Activated gamma-delta T cell treated with Interleukin-2 at 50 U/mL for 16 hours (primary cell): ENCODE measurements around the gene LOXHD1.

ENCODE experiments used
- DNase-seq: peaks from one replicate; pipeline ENCODE4 v3.0.0-alpha.2; 2020

Gene LOXHD1

DNA sequence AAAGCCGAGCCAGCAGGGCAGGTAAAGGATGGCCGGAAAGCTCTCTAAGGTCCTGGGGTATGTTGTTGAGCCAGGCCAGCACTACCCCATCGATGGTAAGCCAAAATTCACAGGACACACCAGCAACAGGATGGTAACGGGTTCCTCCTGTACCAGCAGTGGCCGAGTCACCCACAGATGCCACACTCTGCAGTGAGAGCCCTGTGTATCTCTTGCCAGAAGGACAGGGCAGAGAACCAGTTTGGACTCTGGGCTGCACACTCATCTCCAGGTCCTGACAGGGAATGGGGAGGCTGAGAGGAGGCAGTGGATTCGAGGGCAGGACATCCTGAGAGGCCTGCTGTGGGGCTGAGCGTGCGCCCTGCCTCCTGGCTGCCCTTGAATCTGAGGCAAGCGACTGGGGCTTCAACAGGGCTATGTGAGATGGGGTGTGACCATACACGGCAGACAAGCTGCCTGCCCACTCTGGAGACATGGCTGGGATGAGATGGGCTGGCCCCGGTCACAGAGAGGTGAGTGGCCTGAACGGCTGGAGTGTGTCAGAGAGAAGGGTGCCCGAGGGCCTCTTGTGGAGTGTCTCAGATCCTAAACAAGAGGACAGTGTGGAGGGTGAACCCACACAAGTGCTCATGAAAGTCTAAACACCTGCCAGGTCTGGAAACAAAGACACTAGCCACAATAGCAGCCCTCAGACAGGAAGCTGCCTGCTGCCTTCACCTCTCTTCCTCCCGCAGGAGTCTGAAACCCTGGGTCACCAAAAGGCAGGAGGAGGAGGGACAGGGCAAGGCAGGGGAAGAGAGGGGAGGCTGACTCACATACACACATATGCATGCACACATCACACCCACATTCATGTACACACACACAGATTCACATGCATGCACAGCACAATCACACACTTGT lies 182.3 kb downstream of the LOXHD1 start:
- DNase-seq, result no peak

DNA sequence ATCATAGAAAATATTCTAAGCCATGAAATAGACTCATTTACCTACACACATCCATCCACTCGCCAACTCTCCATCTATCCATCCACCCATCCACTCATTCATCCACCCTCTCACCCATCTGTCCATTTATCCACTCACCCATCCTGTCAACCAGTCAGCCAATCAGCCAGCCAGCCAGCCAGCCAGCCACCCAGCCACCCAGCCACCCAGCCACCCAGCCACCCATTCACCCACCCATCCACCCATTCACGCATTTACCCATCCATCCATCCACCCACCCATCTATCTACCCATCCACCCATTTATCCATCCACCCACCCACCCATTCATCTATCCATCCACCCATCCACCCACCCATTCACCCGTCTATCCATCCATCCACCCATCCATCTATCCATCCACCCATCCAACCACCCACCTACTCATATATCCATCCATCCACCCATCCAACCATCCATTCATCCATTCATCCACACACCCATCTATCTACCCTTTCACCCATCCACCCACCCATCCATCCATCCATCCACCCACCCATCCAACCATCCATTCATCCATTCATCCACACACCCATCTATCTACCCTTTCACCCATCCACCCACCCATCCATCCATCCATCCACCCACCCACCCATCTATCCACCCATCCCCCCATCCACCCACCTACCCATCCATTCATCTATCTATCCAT lies 185.1 kb downstream of the LOXHD1 start:
- no peak for DNase-seq

DNA sequence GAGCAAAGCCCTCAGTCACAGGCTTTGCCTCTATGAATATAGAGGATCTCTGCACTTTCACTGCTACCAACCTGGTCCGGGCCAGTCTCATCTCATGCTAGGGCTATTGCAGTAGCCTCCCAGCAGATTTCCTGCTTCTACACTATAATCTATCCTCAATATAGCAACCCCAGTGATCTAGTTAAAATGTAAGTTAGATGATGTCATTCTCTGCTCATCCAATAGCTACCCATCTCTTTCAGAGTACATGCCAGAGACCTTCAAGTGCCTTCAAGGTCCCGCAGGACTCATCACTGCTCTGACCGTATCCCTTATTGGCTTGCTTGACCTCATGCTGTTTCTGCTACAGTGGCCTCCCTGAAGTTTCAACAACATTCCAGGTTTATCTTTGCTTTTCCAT lies 186.3 kb downstream of the LOXHD1 start:
- no peak for DNase-seq

DNA sequence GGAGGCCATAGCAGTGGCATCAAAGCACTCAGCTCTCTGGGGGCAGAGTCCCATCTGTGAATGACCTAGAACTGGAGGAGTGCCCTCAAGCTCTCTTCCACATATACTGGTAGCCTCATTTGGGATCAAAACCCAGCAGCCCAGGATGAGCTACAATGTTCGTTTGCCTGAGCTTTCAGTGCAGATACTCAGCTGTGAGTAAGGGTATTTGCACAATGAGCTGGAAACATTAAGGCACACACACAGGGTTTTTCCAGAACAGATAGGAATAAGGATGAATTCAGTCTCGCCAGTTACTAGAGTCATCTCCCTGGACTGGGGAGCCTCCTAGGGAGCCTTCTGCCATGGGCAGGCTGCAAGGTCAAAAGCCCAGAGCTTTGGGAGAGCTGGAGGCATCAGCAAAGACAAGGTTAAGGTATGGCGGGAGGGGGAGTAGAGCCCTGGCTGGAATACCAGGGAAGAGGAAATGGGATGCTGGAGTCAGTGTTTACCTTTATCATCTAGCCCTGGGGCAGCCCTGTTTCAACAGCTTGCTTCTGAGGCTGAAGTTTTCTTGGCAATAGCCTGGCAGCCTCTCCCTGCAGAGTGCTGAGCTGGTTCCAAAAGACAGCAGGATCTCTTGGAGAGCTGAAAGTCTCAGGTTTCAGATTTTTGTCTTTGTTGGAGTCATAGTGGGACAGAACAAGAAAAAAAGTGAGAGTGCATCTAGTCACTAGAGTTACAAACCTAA lies 187.7 kb downstream of the LOXHD1 start:
- no peak for DNase-seq

DNA sequence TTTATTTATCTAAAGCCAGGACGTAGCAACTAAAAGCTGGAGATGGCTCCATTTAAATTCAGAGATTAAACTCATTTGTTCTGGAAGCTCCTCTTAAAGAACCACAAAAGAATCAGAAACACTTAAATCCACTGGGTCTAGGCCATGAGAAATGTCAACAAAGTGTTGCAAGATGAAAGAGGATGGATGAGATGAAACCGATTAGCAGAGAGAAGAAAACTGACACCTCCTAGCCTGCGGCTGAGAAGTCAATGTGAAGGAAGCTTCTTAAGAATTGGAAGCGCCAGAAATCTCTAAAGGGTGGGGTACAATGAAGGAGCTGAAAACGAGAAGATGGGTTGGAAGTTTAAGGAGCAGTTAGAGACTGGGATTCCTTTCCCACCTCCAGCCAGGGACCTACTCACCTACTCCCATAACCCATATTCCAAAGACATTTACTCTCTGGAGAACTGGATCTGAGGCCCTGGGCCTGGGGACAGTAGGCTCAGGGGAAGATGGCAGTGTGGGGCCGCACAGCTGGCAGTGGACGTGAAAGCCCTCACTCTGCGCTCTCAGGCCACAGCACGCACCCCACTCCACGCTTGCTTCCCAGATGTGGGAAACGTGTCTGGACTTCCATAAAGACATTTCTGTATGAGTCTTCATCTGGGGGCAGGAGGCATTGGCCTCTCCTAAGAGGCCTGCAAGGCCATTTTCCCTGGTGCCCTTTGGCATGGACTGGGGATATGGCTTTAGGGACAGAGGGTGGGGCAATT lies 188.4 kb downstream of the LOXHD1 start:
- DNase-seq, result no peak

DNA sequence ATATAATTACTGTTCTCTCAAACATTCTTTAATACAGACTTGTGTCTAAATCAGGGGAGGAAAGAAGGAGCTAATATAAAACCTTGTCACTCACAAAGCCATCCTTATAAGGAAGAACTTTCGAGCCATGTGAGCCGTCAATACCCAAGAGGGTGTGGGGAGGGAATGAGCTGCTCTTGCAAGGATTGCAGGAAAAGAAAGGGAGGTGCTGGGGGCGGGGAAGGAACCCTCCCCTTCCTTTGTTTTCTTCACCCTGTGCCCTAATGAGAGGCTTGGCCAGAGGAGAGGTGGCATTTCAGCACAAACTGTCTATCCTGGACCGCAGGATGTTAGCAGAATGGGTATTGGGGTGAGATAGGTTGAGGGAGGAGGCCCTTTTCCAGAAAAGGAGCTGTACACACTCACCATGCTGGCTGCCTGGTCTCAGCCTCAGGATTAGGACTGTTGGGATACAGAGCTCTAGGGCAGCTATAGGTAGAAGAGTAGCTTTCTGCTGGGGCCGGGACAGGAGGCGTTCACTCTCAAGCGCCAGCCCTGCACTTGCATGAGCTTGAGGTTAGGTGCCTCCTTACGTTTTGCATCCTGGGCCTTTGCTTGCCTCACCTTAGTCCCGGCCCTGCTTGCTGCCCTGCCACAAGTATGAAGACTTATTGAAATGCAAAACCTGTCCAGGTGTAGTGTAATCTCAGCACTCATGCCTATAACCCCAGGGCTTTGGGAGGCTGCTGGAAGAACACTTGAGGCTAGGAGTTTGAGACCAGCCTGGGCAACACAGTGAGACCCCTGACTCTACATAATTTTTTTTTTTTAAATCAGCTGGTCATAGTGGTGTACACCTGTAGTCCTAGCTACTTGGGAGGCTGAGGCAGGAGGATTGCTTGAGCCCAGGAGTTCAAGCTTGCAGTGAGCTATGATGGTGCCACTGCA lies 190.5 kb downstream of the LOXHD1 start:
- DNase-seq, result no peak

DNA sequence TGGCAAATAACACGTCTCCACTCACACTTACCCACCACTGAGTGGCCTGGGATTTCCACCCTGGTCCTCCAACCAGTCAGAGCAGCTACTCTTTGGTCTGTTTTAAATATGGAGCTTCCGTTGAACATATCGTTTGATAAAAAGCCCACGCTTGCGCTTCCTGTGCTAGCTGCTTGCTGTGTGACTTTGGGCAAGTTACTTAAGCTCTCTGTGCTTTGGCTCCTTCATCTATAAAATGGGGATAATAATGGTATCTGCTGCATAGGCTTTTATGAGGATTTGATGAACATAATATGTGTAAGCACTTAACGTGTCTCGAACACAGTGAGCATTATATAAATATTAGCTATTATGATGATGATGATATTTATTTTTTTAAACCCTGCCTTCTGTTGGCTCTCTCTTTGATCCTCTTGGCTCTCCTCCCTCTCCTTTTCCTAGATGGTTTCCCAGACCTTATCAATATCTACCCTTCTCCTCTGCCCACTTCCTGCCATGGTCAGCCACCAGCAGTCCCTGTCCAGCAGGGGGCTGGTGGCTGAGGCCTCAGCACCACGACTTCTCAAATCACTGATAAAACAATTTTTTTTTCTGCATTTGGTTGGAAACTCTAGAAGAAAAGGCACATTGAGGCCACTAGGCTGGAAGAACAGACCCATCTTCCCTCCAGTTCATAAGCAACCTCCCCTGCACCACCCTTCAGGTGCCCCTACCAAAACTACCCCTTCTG lies 191.9 kb downstream of the LOXHD1 start:
- no peak for DNase-seq

DNA sequence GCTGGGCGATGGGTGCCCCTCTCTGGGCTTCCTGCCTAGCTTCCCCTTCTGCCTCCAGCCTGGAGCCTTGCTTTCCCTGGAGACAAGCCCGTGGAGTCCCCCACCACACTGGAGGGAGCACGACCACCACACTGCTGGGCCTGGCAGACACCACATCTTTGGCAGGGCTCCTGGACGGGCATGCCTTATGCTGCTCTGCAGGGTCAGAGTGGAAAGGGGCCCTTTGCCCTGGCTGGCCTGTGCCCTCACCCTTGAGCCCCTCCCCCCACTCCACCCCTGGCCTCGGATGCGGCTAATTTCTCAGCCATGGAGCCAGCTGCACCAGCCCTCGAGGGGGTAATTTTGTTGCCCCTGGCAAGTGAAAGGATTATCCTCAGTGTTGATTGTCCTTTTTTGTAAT lies 194.5 kb downstream of the LOXHD1 start:
- DNase-seq, result no peak

DNA sequence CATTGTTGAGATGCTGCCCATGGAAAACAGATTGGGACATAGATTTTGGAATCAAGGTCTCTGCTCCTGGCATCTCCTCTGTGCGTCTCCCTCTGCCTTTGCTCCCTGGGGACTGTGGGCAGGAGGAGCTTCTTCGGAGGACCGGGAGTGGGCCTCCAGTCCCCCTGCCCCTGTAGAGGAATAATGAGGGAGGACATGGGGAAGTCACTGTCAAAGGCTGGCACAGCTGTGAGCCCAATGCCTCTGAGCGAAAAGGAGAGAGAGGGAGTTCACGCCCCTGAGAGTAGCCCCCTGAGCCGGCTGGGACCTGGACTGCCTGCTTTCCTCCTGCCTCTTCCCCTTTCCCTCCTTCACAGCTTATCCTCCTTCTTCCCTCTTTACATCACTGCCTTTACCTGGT lies 195.0 kb downstream of the LOXHD1 start:
- DNase-seq, result no peak

DNA sequence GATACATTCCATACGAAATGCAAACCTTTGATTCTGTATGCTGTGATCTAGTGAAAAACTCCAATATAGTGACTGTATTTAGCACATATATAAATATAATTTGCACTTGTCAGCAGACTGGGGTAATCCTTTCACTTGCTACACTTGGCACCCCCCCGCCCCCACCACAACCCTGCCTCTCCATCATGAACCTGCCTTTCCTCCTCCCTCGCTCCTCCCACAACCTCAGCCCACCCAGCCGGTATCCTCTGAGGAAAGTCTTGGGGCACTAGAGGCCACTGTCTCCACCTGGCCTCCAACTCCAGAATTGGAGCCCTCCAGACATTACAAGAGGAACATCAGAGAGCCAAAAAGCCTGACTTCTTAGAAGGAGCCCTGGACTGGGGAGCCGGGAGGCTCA lies 196.3 kb downstream of the LOXHD1 start:
- no peak for DNase-seq

DNA sequence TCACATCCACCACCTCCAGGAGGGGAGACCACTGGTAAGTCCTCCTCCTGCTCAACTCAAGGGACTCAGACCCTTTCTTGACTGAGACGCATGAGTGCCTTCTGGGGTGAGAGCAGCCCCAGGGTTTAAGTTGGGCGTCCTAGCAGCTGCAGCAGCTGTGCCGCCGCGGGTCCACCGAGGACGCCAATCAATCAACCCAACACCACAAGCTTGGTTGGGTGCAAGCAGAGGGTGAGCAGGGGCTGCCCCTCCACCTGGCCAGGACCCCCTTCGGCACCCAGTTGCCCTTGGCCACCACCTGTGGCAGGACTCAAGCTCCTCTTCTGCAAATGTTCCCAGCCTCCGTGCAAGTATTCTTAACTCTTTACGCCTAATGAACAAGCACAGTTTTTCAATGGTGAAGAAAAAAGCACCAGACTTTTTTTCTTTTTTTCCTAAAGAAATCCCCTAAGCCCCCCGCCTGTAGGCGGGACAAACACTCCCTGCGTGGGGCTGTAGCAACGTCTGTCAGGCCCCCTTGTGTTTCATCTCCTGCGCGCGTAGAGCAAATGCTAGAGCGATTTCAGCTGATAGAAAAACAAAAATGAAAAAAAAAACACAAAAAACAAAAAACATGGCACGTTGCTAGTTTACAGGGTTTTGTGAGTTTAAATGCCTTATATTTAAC lies 197.1 kb downstream of the LOXHD1 start:
- no peak for DNase-seq

DNA sequence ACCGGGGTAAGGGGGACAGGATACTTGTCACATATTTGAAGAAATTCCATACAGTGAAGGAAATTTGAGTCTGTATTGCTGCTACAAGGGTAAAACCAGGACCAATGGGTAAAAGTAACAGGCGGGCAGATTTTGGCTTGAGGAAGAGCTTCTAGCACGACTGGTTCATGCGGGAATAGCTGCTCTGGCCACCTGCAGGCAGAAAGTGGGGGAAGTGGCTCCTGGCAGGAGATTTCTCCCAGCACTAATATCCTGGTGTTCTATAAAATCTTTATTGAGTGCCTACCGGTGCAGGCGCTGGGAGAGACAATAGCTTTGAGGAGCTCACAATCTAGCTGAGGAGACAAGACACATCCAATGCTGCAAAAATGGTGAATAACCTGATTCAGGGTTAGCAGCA lies 198.5 kb downstream of the LOXHD1 start:
- DNase-seq, result no peak

DNA sequence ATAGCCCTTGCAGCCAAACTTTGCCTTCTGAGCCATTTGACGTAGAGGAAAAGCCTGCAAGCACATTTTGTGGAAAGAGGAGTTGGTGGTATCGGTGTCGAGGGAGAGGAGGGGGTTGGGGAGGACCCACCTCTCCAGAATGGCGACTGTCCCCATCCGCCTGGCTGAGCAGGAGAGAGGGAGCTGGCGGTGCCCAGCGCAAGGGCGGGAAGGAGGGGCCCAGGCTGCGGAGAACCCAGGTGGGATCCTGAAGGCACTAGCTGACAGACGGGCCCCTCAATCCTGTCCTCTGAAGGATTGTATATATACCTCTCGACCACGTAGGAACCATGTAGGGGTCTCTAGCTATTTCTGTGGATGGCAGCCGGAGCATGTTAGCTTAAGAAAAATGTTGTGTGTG lies 200.3 kb downstream of the LOXHD1 start:
- DNase-seq, result no peak

DNA sequence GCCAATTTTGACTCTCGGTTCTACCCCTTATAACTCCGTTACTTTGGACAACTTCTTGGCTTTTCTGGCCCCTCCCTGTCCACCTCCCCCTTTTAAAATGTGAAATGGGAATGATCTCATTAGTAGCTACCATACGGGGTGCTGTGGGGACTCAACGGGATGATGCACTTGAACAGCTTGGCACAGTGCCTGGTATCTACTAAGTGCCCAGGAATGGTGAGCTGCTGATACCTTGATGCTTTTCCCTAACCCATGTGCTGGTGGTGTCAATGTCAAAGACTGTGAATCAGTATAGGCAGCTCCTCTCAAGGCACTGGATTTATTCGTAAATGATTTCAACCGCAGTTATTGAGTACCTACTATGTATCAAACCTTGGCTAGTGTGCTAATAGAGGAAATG lies 204.2 kb downstream of the LOXHD1 start:
- no peak for DNase-seq

DNA sequence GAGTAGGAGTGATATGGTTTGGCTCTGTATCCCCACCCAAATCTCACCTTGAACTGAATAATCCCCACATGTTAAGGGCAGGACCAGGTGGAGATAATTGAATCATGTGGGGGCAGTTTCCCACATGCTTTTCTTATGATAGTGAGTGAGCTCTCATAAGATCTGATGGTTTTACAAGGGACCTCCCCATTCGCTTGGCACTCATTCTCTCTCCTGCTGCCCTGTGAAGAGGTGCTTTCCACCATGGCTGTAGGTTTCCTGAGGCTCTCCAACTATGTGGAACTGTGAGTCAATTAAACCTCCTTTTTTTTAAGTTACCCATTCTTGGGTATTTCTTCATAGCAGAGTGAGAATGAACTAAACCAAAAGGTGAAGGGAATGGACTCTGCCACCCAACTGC lies 207.5 kb downstream of the LOXHD1 start:
- DNase-seq, result no peak

DNA sequence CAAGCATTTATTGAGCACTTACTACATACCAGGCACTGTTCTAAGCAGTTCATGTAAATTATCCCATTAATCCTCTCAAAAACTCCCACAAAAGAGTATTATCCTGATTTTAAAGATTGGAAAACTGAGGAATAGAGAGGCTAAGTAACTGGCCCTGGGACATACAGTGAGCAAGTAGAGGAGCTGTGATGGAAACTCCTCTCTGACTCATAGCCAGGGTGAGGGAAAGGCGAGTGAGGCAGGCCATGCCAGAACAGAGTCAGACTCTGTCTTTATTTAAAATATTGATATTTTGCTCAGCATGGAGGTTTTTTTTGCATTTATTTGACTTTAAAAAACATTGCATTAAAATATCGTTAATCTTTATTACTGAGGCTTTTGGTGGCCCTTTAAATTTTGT lies 208.0 kb downstream of the LOXHD1 start:
- no peak for DNase-seq

DNA sequence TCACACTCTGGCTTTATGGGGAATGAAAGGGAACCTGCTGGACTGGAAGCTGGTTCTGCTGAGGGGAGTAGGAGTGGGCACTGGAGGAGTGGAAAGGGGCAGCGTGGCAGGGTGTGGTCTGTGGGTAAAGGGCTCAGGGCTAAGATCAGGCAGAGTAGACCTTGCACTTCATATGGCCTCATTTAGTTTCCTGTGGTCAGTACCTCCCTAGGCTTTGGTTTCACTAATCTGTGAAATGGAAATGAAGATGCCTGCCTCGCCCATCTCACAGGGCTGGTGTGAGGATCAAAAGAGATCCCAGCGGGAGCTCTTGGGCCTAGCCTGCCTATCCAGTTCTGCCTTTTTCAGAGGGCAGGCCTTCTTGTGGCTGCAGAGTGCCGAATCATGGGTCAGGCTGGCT lies 208.7 kb downstream of the LOXHD1 start:
- DNase-seq, result no peak

DNA sequence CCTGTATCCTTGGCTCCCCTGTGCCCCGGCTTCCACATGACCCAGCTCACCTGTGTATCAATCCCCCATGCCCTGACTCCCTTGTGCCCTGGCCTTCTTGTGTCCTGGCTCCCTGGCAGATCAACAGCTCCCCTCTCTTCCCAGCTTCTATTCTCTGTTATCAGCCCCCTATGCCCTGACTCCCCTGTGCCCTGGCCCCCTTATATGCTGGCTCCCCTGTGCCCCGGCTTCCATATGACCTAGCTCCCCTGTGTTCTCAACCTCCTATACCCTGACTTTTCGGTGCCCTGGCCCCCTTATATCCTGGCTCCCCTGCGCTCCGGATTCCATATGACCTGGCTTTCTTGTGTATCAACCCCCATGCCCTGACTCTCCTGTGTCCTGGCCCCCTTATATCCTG lies 209.2 kb downstream of the LOXHD1 start:
- no peak for DNase-seq

DNA sequence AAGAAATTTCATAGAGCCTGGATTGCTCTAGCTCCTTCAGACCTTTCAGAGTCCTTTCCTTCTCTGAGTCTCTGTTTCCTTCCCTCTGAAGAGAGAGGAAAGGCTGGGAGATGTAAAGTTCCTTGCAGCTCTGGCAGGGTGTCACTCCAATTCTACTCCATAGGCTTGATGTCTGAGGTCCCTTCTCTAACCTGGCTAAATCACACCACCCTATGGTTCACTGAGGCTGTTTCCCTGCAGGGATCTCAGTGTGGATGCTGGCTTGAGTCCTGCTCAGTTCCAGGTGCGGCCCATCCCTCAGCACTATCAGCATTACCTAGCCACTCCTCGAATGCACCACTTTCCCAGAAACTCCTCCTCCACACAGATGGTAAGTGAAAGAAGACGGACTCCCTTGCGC lies 209.7 kb downstream of the LOXHD1 start:
- DNase-seq, result no peak

DNA sequence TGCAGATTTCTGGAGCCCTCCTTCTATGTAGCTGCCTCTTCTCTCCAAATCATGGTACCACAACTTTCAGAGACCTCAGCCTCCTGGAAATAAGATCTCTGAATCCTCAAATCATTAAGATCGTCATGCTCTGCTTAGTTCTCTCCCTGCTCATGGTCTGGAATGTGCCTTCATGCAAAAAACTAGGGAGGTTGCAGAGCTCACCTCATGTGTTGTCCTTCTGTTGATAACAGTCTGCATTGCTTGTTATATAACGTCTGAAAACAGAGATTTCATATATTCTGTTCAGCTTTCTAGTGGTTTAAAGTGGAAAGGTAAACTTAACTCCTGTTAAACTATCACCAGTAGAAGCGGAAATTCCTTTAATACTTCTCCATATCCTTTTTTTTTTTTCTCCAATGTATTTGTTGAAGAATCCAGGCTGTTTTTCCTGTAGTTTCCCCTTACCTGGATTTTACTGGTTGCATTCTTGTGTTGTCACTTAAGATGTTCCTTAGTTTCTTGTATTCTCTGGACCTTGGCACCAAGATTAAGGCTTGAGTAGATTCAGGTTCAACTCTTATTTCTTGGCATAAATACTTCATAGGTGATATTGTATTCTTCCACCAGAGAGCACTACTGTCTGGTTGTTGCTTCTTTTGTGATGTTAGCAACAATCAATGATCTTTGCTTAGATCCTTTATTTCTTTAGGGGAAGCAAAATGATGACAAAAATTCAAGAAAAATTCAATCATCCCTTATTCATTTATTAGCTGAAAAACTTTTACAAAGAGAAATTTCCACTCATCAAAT lies 211.3 kb downstream of the LOXHD1 start:
- no peak for DNase-seq
